Cardiac muscle cell (in vitro differentiated cells and primary cell): Measurements from ENCODE around the gene ARSA. TPM values are rescaled to one million over a fixed set of nuclear protein-coding genes. Genes with fewer than 3 reads are reported as not detected.

ENCODE experiments used
- DNase-seq, 2 donors: peaks; one replicate each; pipeline versions ENCODE4 v3.0.0 to v3.0.0-alpha.2; 2010 to 2017; ENCODE audit warnings: low read depth in 1 of 2, low spot score in 1 of 2
- H3K27ac ChIP-seq: fragments of 200-600 bp; sonication (generic); 2 replicates; pipeline ENCODE4 v1.5.1; 2016
- H3K27me3 ChIP-seq: fragments of 200-600 bp; sonication (generic); 2 replicates; pipeline ENCODE4 v1.6.0; 2016; ENCODE audit warnings: control low read depth
- H3K36me3 ChIP-seq: fragments of 200-600 bp; sonication (generic); 2 replicates; pipeline ENCODE4 v1.5.1; 2016; ENCODE audit warnings: control low read depth
- H3K4me1 ChIP-seq: fragments of 200-600 bp; sonication (generic); 2 replicates; pipeline ENCODE4 v1.8.1; 2017; ENCODE audit warnings: low read depth, mild to moderate bottlenecking, mixed run types
- H3K4me3 ChIP-seq: fragments of 200-600 bp; sonication (generic); 2 replicates; pipeline ENCODE4 v1.5.1; 2016; ENCODE audit warnings: mild to moderate bottlenecking
- H3K9me3 ChIP-seq: fragments of 200-600 bp; sonication (generic); 2 replicates; pipeline ENCODE4 v1.5.1; 2017; ENCODE audit warnings: low read depth, mild to moderate bottlenecking, control low read depth
- CTCF ChIP-seq: IDR thresholded peaks from 2 replicates; pipeline ENCODE4 v1.5.1; 2012; ENCODE audit warnings: low read depth, mild to moderate bottlenecking, low read length
- polyA plus RNA-seq: library from polyadenylated mRNA; unstranded; fragments of >200 nt; fragmentation: Nextera tagmentation; extraction: Ambion mirVana; gene quantifications from 2 replicates; pipeline ENCODE4 v1.2.1, GENCODE V29; 2016
- total RNA-seq: library from RNA; depleted of rRNA; stranded (reverse); fragments of >200 nt; gene quantifications from 2 replicates; pipeline ENCODE4 v1.2.3, GENCODE V29; 2016

ARSA gene
- total and polyA plus RNA-seq, 2 experiments from 2014 or later = 16.8 to 58.1 TPM

DNA sequence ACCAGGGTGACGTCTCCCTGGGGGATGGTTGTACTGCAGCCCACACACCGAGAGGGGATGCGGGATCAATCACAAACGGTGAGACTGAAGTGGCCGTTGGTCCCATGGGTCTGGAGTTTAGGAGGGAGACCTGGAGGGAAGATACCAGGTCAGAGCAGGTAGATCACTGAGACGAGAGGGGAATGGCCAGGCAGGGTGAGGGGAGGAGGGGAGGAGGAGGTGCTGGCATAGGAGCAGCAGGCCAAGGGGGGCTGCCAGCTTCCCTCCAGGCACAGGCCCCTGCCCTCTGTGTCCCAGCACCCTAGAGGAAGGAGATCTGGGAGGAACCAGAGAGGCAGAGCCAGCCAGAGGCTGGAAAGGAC is 20.3 kb downstream of the ARSA start:
- Histone ChIP-seq H3K36me3 (no peaks in the 10 kb centered on the region), H3K4me1 (no peaks in the 10 kb centered on the region), H3K9me3 (no peaks in the 10 kb centered on the region), H3K27ac (no peak overlapping the region), H3K4me3 (no peak overlapping the region), H3K27me3 (peaks cover 61% of the 10 kb centered on the region)
- DNase-seq = no peak
- no peak for TF ChIP-seq CTCF

- H3K4me1 ChIP-seq = no peaks in the 10 kb centered on the region
- no peaks in the 10 kb centered on the region for H3K36me3 ChIP-seq
- H3K9me3 ChIP-seq = no peaks in the 10 kb centered on the region
- no peak for TF ChIP-seq CTCF
- H3K4me3 ChIP-seq = no peak overlapping the region
- DNase-seq = no peak
- no peak overlapping the region for H3K27ac ChIP-seq
- H3K27me3 ChIP-seq = peaks cover 66% of the 10 kb centered on the region
These were observed 20.9 kb downstream of the ARSA start for GRCh38 chr22:50606946-50607658.

DNA sequence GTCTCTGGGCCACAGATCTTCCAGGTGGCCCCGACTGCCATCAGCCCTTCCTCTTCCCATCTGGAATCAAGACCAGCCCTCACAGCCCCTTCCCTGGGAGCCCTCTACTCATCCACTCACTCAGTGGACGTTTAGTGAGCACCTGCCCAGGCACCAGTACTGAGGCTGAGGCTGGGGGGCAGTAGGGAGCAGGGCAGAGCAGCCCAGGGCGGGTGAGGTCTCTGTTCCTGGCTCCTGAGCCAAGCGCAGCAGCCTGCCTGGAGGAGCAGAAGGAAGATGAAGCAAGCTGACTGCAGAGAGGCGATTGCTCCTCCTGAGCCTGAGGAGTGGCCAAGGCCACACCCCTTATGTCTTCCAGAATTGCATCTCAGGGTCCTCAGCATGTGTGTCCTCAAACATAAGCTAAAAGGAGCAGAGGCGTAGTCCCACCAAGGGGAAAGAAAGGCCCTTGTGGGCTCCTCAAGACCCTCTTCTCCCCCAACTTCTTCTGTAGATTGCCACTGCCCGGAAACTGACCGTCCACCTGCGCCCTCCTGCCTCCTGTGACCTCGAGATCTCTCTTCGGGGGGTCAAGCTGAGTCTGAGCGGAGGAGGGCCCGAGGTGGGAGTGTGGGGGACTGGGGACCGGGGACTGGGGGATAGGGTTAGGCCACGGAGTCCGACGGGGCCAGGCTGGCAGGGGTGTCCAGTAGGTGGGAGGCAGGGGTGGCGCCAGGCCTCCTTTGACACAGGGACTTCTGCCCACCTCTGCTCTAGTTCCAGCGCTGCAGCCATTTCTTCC is 21.6 kb downstream of the ARSA start:
- TF ChIP-seq CTCF = peak; percentile 50
- peaks cover 74% of the 10 kb centered on the region for H3K27me3 ChIP-seq
- H3K4me1 ChIP-seq = no peaks in the 10 kb centered on the region
- no peaks in the 10 kb centered on the region for H3K9me3 ChIP-seq
- H3K4me3 ChIP-seq = no peak overlapping the region
- H3K27ac ChIP-seq = no peak overlapping the region
- peak in 1 of 2 donors; percentile 52 for DNase-seq
- no peaks in the 10 kb centered on the region for H3K36me3 ChIP-seq

- no peak overlapping the region for H3K4me3 ChIP-seq
- no peaks in the 10 kb centered on the region for H3K9me3 ChIP-seq
- H3K36me3 ChIP-seq = no peaks in the 10 kb centered on the region
- H3K27me3 ChIP-seq = peaks cover 75% of the 10 kb centered on the region
- DNase-seq = no peak
- H3K4me1 ChIP-seq = no peaks in the 10 kb centered on the region
- no peak for TF ChIP-seq CTCF
- H3K27ac ChIP-seq = no peak overlapping the region
These were observed 22.3 kb downstream of the ARSA start for GRCh38 chr22:50605613-50606074.

DNA sequence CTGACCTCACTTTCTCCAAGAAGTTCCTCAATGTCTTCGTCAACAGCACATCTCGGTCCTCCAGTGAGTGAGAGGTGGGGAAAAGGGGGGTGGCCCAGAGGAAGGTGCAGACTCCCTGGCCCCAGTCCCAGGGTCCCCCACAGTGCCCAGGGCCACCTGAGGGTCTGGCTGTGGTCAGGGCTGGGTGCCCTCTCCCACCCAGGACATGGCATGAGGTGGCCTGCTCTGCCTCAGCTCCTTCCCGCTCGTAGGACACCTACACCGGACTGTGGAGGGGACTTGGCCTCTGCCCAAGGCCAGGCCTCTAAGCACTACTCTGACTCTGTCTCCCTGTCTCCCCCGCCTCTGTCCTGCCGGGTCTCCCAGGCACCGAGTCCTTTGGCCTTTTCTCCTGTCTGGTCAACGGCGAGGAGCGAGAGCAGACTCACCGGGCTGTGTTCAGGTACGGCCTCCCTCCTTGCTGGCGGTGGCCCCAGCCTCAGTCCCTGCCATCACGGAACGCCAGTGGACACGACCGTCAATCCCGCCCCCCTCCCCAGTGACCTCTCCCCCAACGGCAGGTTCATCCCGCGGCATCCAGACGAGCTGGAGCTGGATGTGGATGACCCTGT is 22.8 kb downstream of the ARSA start:
- H3K27ac ChIP-seq = no peak overlapping the region
- H3K4me1 ChIP-seq = no peaks in the 10 kb centered on the region
- H3K36me3 ChIP-seq = no peaks in the 10 kb centered on the region
- peaks cover 79% of the 10 kb centered on the region for H3K27me3 ChIP-seq
- no peak for DNase-seq
- no peak overlapping the region for H3K4me3 ChIP-seq
- H3K9me3 ChIP-seq = no peaks in the 10 kb centered on the region
- TF ChIP-seq CTCF = no peak
